Cardiac fibroblast (primary cell): ENCODE measurements around the gene ZFP91.
A peak's percentile ranks its signal among the peaks of the same experiment; 100 is the strongest.
"Not testable (repeated sequence)": the region's sequence is repeated elsewhere in the genome, so short reads cannot be mapped to it uniquely, and the experiment has no call there.

Experiments
- DNase-seq, 2 donors: peaks; one replicate each; pipeline versions ENCODE4 v3.0.0 to v3.0.0-alpha.2; 2010; ENCODE audit warnings: low read depth in 2 of 2
- H3K4me3 ChIP-seq, 2 donors: replicated peaks in 1 of 2; 1 replicate in 1 of 2; 2 replicates in 1 of 2; pipeline ENCODE4 v1.5.1; 2011; ENCODE audit warnings: low read depth in 2 of 2, low read length in 2 of 2, mild to moderate bottlenecking in 2 of 2, moderate library complexity in 1 of 2
- TF ChIP-seq, protein P1 (sequence below): IDR thresholded peaks from one replicate; pipeline ENCODE4 v1.5.1; 2011; ENCODE audit warnings: low read depth, mild to moderate bottlenecking, low read length, inconsistent platforms

Gene ZFP91

DNA sequence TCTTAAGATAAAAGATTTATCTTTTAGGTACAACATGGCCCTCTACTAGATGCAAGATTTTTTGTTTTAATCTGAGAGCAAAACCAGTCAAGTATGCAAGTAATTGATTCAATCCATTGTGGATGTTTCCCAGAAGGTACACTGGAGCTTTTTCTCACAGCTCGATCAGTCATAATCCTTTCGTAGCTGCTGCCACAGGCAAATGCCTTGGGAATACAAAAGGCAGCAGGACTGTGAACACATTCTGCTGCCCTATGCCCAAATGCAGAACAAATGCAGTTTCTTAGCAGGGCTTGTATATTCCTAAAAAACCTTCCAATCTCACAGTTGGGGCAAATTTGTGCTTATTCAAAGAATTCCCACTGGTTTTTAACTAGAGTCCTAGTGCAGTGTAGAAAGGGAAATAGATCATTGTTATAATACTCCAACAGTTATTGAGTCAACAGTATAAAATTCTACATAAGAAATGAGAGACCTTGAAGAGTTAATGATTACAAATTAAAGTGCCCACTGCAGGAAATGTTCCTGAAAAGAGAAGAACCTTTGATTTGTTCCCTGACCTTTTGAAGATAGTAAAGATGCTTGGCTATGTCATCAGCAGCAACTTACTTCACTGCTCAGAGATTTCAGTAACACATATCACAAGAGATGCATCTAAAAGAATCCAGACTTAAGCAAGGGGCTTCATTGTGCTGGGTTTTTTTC, 17.3 kb upstream of the ZFP91 start:
- no peak overlapping the region for H3K4me3 ChIP-seq
- TF ChIP-seq, protein P1, sequence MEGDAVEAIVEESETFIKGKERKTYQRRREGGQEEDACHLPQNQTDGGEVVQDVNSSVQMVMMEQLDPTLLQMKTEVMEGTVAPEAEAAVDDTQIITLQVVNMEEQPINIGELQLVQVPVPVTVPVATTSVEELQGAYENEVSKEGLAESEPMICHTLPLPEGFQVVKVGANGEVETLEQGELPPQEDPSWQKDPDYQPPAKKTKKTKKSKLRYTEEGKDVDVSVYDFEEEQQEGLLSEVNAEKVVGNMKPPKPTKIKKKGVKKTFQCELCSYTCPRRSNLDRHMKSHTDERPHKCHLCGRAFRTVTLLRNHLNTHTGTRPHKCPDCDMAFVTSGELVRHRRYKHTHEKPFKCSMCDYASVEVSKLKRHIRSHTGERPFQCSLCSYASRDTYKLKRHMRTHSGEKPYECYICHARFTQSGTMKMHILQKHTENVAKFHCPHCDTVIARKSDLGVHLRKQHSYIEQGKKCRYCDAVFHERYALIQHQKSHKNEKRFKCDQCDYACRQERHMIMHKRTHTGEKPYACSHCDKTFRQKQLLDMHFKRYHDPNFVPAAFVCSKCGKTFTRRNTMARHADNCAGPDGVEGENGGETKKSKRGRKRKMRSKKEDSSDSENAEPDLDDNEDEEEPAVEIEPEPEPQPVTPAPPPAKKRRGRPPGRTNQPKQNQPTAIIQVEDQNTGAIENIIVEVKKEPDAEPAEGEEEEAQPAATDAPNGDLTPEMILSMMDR = no peak
- DNase-seq = no peak

DNA sequence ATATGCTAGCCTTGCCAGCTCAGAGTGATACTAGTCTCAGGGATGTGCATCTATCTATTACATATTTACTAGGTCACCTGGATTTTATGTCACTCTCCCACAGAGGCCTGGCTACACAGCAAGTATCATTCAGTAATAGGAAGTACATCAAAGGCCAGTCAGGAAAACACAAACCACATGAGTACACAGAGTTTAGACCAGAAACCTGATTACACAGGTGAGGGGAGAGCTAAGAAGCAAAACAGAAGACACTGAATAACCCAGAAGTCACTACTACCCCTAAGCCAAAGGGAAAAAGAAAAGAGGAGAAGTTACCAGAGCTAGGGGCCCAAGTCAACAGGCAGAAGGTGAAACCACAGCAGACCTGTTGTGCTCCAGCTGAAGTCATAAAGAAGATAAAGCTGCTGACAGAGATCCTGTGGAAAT, 16.5 kb upstream of the ZFP91 start:
- no peak overlapping the region for H3K4me3 ChIP-seq
- TF ChIP-seq, protein P1 = no peak
- DNase-seq = no peak

DNA sequence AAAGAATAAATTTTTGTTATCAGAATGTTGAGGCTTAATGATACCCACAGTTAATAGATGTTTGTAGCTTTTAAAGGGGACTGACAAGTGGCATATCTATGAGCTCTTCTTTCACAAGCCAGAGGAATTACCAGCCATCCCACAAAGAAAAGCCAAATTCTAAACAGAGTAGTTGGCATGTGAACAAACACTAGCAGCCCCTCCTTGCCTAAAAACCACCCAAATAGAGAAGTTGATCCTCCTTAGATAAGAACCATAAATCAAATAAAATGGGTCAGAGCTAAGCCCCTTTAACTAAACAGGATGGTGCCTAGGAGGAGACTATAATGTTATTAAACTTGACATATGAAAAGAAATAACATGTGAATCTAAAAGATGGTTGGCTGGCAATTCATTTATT, 14.6 kb upstream of the ZFP91 start:
- no peak overlapping the region for H3K4me3 ChIP-seq
- TF ChIP-seq, protein P1 = no peak
- DNase-seq = no peak

DNA sequence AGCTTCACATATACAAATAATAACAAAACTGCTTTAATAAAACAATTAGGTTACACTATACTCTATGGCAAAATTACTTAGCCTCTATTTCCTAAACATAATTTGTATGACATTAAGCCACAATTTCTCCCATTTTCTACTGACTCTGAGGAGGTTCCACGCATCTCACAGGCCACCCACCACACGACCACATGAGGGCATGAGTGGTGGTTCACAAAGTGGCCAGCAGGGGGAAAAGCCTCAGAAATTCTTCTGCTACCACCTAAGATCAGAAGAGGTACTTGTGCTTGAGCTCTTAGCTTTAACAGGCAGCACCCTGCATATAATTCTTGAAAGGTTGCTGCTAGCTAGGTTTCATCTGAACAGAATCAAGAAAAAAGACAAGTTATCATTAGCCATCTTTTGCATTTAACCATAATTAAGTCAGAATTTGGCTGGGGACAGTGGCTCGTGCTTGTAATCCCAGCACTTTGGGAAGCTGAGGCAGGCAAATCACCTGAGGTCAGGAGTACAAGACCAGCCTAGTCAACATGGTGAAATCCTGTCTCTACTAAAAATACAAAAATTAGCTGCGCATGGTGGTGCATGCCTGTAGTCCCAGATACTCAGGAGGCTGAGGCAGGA, 10.9 kb upstream of the ZFP91 start:
- TF ChIP-seq, protein P1 = peak; percentile 91
- DNase-seq = peak; percentile 74 to 78
- H3K4me3 ChIP-seq = no peak overlapping the region

DNA sequence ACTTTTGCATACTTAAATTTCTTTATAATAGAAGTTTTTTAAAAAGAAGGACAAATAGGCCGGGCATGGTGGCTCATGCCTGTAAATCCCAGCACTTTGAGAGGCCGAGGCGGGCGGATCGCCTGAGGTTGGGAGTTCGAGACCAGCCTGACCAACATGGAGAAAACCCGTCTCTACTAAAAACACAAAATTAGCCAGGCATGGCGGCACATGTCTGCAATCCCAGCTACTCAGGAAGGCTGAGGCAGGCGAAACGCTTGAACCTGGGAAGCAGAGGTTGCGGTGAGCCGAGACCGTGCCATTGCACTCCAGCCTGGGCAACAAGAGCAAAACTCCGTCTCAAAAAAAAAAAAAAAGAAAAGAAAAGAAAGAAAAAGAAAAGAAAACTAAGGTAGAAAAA, 6.0 kb upstream of the ZFP91 start:
- not testable (repeated sequence) for H3K4me3 ChIP-seq, DNase-seq

DNA sequence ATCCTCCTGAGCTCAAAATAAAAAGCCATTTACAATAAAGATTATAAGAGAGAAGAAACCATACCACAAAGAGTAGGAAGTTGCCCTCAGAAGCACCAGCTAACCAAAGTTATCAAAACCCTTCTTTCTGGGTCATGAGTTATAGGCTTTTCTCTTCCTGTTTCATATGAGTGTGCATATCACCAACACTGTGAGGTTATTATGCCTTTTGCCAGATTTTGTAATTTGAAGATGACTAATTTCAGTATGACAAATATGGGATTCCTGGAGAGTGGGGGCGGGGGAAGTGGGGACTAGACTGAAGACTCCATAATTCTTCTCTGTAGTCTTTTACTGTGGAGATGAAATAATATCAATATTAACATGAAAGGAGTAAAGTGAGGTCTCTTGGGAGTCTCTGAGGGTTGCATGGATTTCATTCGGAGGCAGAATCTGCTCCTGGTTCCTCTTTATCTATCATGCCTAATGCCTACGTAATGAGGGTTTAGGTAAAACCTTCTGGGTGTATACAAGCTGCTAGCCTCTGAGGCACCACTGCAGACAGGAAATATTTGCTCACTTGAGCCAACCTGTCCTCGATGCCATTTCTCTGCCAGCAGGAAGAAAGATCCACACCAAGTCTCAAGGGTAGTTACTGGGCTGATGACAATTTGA, 5.3 kb upstream of the ZFP91 start:
- peak; percentile 84 to 93 for DNase-seq
- TF ChIP-seq, protein P1 = no peak
- H3K4me3 ChIP-seq = no peak overlapping the region

DNA sequence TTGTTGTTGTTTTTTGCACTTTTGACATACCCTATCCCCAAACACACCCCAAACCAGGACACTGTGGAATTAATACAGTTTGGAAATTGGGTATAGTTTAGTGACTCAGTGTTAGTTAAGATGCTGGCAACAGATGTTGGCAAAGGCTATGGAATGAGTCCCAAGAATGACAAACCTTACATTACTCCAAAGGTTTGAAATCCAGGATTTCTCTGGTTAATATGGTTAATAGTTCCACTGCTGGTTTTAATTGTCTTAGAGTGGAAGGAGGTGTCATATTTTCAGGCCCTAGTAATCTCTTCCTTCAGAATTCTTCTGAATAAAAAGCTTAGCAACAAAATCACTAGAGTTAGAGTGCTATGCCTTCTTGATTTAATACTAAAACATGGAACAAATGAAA, 4.0 kb upstream of the ZFP91 start:
- DNase-seq = peak; percentile 35 to 66
- TF ChIP-seq, protein P1 = no peak
- no peak overlapping the region for H3K4me3 ChIP-seq
